LoVo (cell line): Measurements from ENCODE around the gene B3GNT4.
"Not testable (repeated sequence)": the region's sequence is repeated elsewhere in the genome, so short reads cannot be mapped to it uniquely, and the experiment has no call there.

Experiments
- DNase-seq: peaks from one replicate; pipeline ENCODE4 v3.0.0-alpha.2; 2016; ENCODE audit warnings: low spot score

The B3GNT4 gene

GRCh38 chr12:122225683-122226365, 22.3 kb downstream of the B3GNT4 start, which contains the start of gene DIABLO:
Gene DIABLO (minus strand): TSS chr12:122226052. CDS start chr12:122226014, 38 bp downstream.
- DNase-seq = peak; percentile 100

GRCh38 chr12:122226366-122227125, 23.0 kb downstream of the B3GNT4 start:
- no peak for DNase-seq

GRCh38 chr12:122227341-122227740, 23.8 kb downstream of the B3GNT4 start:
- no peak for DNase-seq

GRCh38 chr12:122228092-122228491, 24.6 kb downstream of the B3GNT4 start:
- DNase-seq = no peak

- DNase-seq = no peak
Observed at GRCh38 chr12:122230798-122231197, 27.3 kb downstream of the B3GNT4 start.

- no peak for DNase-seq
Observed at GRCh38 chr12:122232691-122233090, 29.2 kb downstream of the B3GNT4 start.

DNA sequence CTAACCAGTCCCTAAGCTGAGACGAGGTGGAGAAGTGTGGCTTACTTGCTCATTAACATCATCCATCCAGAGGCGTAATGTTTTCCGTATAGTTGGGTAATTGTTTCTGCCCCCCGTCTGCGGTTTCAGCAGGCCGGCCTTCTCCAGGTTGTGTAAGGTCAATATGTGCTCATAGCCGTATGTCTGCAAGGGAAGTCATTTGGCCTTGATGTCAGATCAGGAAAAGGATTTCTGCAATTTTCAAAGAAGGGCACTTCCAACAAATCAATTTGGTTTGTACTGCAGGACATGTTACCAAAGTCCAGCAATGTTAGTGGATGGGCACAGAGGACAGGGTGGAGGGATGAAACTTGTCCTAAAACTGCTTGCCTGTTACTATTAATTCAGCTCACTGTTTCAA, 32.2 kb downstream of the B3GNT4 start:
- no peak for DNase-seq

- DNase-seq = no peak
Observed at GRCh38 chr12:122238861-122239260, 35.4 kb downstream of the B3GNT4 start.

GRCh38 chr12:122243965-122244364, 40.5 kb downstream of the B3GNT4 start:
- no peak for DNase-seq

GRCh38 chr12:122244565-122245371, 41.3 kb downstream of the B3GNT4 start:
- DNase-seq = no peak

DNA sequence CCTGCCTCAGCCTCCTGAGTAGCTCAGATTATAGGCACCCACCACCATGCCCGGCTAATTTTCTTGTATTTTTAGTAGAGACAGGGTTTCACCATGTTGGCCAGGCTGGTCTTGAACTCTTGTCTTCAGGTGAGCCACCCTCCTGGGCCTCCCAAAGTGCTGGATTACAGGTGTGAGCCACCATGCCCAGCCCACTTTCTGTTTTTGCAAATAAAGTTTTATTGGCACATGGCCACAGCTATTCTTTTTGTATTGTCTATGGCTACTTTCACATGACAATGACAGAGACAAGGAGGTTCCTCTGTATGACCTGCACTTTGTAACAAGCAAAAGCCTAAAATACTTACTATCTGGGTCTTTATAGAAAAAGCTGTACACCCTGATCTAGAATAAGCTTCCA, 42.0 kb downstream of the B3GNT4 start:
- DNase-seq = no peak

DNA sequence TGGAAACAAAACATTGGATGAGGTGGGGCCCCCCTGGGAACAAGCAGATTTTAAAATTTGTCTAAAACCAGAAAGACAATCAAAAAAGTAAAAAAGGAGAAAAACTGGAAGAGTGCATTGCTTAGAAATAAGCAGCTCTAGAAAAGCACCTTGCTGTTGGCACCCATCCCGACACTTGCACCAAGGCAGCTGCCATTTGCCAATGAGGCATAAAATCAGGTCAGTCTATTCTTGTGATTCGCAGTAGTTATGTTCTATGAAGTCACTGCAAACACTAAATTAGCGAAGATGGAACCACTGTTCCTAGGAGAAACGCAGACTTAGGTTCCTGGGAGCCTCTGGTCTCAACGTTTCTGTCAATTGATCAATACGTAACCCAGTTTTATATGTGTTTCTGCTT, 46.5 kb downstream of the B3GNT4 start:
- no peak for DNase-seq

GRCh38 chr12:122250536-122250935, 47.0 kb downstream of the B3GNT4 start:
- DNase-seq = no peak

- not testable (repeated sequence) for DNase-seq
Observed at GRCh38 chr12:122258462-122258861, 55.0 kb downstream of the B3GNT4 start.
